H1 (cell line): ENCODE data around the gene TMEM135. TPM values are rescaled to one million over a fixed set of nuclear protein-coding genes. Genes with fewer than 3 reads are reported as not detected.

Source experiments
- CTCF ChIA-PET: fragments of 300-600 bp; sonication (Branson Sonifier 250); formaldehyde crosslinking; loops from one replicate; lab custom pipeline; 2021; ENCODE audit not compliant: partially characterized antibody; lab: Charles Lee
- POLR2A ChIA-PET: fragments of 300-600 bp; sonication (Branson Sonifier 250); formaldehyde crosslinking; loops from one replicate; lab custom pipeline; 2021; ENCODE audit warnings: inconsistent platforms; ENCODE audit not compliant: partially characterized antibody; lab: Charles Lee
- DNase-seq, 2 experiments: peaks; one replicate each; pipeline versions ENCODE4 v3.0.0 to v3.0.0-alpha.2; 2010 to 2022; ENCODE audit warnings: low spot score in 2 of 2, low read depth in 1 of 2, mixed read lengths in 1 of 2
- FAIRE-seq: peaks from 2 replicates; lab custom pipeline; 2011; peaks lifted over from hg19 to GRCh38; lab: Jason Lieb, UNC
- H2AFZ ChIP-seq: 2 replicates; pipeline ENCODE4 v1.8.1; 2012; ENCODE audit warnings: low read length, inconsistent platforms
- H2AK5ac ChIP-seq: 2 replicates; pipeline ENCODE4 v1.6.1; 2013; ENCODE audit warnings: low read depth, low read length
- H2BK120ac ChIP-seq: replicated peaks from 2 replicates; pipeline ENCODE3; 2013; ENCODE audit warnings: low read depth, low read length, inconsistent platforms
- H2BK12ac ChIP-seq: 2 replicates; pipeline ENCODE4 v1.6.1; 2013; ENCODE audit warnings: low read depth, low read length
- H2BK15ac ChIP-seq: 2 replicates; pipeline ENCODE4 v1.6.1; 2013; ENCODE audit warnings: low read length
- H2BK20ac ChIP-seq: 2 replicates; pipeline ENCODE4 v1.6.1; 2013; ENCODE audit warnings: low read length
- H2BK5ac ChIP-seq: 2 replicates; pipeline ENCODE4 v1.6.1; 2013; ENCODE audit warnings: low read depth, low read length
- H3K14ac ChIP-seq: 2 replicates; pipeline ENCODE4 v1.6.1; 2013; ENCODE audit warnings: inconsistent platforms; ENCODE audit not compliant: insufficient read length
- H3K18ac ChIP-seq: 2 replicates; pipeline ENCODE4 v1.6.1; 2013; ENCODE audit warnings: low read length; ENCODE audit errors: extremely low read depth
- H3K23ac ChIP-seq: 2 replicates; pipeline ENCODE4 v1.6.1; 2013; ENCODE audit warnings: inconsistent platforms; ENCODE audit not compliant: insufficient read length
- H3K23me2 ChIP-seq: 2 replicates; pipeline ENCODE4 v1.6.1; 2013; ENCODE audit warnings: low read depth, low read length
- H3K27ac ChIP-seq: 2 replicates; pipeline ENCODE4 v1.6.1; 2011; ENCODE audit warnings: low read depth, low read length, inconsistent platforms
- H3K27me3 ChIP-seq, 4 experiments: replicated peaks in 1 of 4; 1 replicate in 1 of 4; 2 replicates in 3 of 4; pipeline versions ENCODE4 v1.6.1 to v1.8.1; 2011 to 2013; ENCODE audit warnings: low read length in 3 of 4, mild to moderate bottlenecking in 3 of 4, inconsistent platforms in 2 of 4, mixed read lengths in 2 of 4, moderate library complexity in 1 of 4; ENCODE audit not compliant: control insufficient read depth in 3 of 4, insufficient read depth in 3 of 4; ENCODE audit errors: extremely low read depth in 1 of 4
- H3K36me3 ChIP-seq, 4 experiments: 2 replicates each; pipeline versions ENCODE4 v1.6.1 to v1.8.1; 2011 to 2013; ENCODE audit warnings: mild to moderate bottlenecking in 4 of 4, low read length in 3 of 4, moderate library complexity in 2 of 4, control low read depth in 1 of 4, inconsistent platforms in 1 of 4; ENCODE audit not compliant: insufficient read depth in 4 of 4, control insufficient read depth in 2 of 4
- H3K4ac ChIP-seq: replicated peaks from 2 replicates; pipeline ENCODE3; 2013; ENCODE audit warnings: low read length, low read depth, mixed read lengths, inconsistent platforms; ENCODE audit not compliant: insufficient read length
- H3K4me1 ChIP-seq, 4 experiments: replicated peaks in 1 of 4; 1 replicate in 1 of 4; 2 replicates in 3 of 4; pipeline versions ENCODE4 v1.6.1 to v1.8.1; 2011 to 2013; ENCODE audit warnings: low read length in 3 of 4, inconsistent platforms in 2 of 4, mixed read lengths in 1 of 4; ENCODE audit not compliant: insufficient read depth in 4 of 4, control insufficient read depth in 3 of 4
- H3K4me2 ChIP-seq, 2 experiments: 2 replicates each; pipeline versions ENCODE4 v1.6.1 to v1.8.1; 2011 to 2013; ENCODE audit warnings: low read depth in 2 of 2, low read length in 2 of 2, control low read depth in 1 of 2, inconsistent platforms in 1 of 2, mild to moderate bottlenecking in 1 of 2; ENCODE audit not compliant: insufficient read depth in 1 of 2
- H3K4me3 ChIP-seq, 4 experiments: fragments of 200-600, 300-600 bp in 1 of 4; sonication (generic), shearing (Covaris generic), sonication (Bioruptor Twin) in 1 of 4; 2 replicates each; pipeline versions ENCODE4 v1.5.1 to v1.8.1; 2011 to 2016; ENCODE audit warnings: low read length in 4 of 4, low read depth in 3 of 4, control low read depth in 2 of 4, inconsistent platforms in 2 of 4, mild to moderate bottlenecking in 2 of 4, mixed read lengths in 1 of 4, moderate library complexity in 1 of 4; ENCODE audit not compliant: insufficient read depth in 2 of 4; ENCODE audit errors: extremely low read depth in 1 of 4
- H3K56ac ChIP-seq: replicated peaks from 2 replicates; pipeline ENCODE3; 2013; ENCODE audit warnings: low read depth, mild to moderate bottlenecking, mixed read lengths, low read length, inconsistent platforms; ENCODE audit not compliant: insufficient read length
- H3K79me1 ChIP-seq: 2 replicates; pipeline ENCODE4 v1.6.1; 2013; ENCODE audit warnings: low read depth, low read length, control low read depth
- H3K79me2 ChIP-seq, 2 experiments: 2 replicates each; pipeline versions ENCODE4 v1.6.1 to v1.8.1; 2012 to 2013; ENCODE audit warnings: low read length in 2 of 2, mild to moderate bottlenecking in 2 of 2, inconsistent platforms in 1 of 2; ENCODE audit not compliant: insufficient read depth in 2 of 2, control insufficient read depth in 1 of 2
- H3K9ac ChIP-seq, 4 experiments: replicated peaks in 1 of 4; 1 replicate in 1 of 4; 2 replicates in 3 of 4; pipeline versions ENCODE4 v1.6.1 to v1.8.1; 2011 to 2013; ENCODE audit warnings: low read depth in 3 of 4, low read length in 3 of 4, control low read depth in 2 of 4, mild to moderate bottlenecking in 2 of 4, moderate library complexity in 2 of 4, inconsistent platforms in 1 of 4; ENCODE audit errors: extremely low read depth in 1 of 4
- H3K9me3 ChIP-seq, 2 experiments: 2 replicates each; pipeline versions ENCODE4 v1.6.1 to v1.8.1; 2012 to 2013; ENCODE audit warnings: mild to moderate bottlenecking in 2 of 2, moderate library complexity in 2 of 2, control low read depth in 1 of 2, inconsistent platforms in 1 of 2, low read depth in 1 of 2, low read length in 1 of 2, mixed read lengths in 1 of 2; ENCODE audit not compliant: insufficient read depth in 2 of 2
- H4K20me1 ChIP-seq, 2 experiments: replicated peaks in 1 of 2; 2 replicates each; pipeline versions ENCODE3 to v1.8.1; 2011 to 2013; ENCODE audit warnings: inconsistent platforms in 2 of 2, low read length in 2 of 2, mild to moderate bottlenecking in 1 of 2; ENCODE audit not compliant: insufficient read depth in 2 of 2, control insufficient read depth in 1 of 2
- H4K5ac ChIP-seq: 2 replicates; pipeline ENCODE4 v1.6.1; 2013; ENCODE audit warnings: low read length, low read depth, mixed read lengths, inconsistent platforms; ENCODE audit not compliant: insufficient read length
- H4K8ac ChIP-seq: 2 replicates; pipeline ENCODE4 v1.8.0; 2013; ENCODE audit warnings: mild to moderate bottlenecking, moderate library complexity, low read length, inconsistent platforms; ENCODE audit not compliant: insufficient read depth; ENCODE audit errors: extremely low read depth
- H4K91ac ChIP-seq: replicated peaks from 2 replicates; pipeline ENCODE3; 2013; ENCODE audit warnings: low read length, mixed read lengths, inconsistent platforms; ENCODE audit not compliant: insufficient read length
- POLR2A ChIP-seq, 2 experiments: IDR thresholded peaks; 1 replicate in 1 of 2; 2 replicates in 1 of 2; pipeline ENCODE4 v1.6.1; 2011; ENCODE audit warnings: low read depth in 2 of 2, low read length in 2 of 2, mild to moderate bottlenecking in 2 of 2; ENCODE audit errors: control extremely low read depth in 1 of 2
- SIX5 ChIP-seq: IDR thresholded peaks from 2 replicates; pipeline ENCODE4 v1.6.1; 2011; ENCODE audit warnings: mild to moderate bottlenecking, low read depth, low read length
- SP2 ChIP-seq: IDR thresholded peaks from 2 replicates; pipeline ENCODE4 v1.6.1; 2012; ENCODE audit warnings: mild to moderate bottlenecking, low read length, inconsistent platforms
- WGBS, 2 experiments: shearing (Covaris generic) in 1 of 2; methylation state at CpG; one replicate each; pipeline versions ENCODE4 v1.1.6 to v1.1.7; 2013 to 2015; ENCODE audit warnings: low lambda C conversion rate in 2 of 2, mixed read lengths in 2 of 2, inconsistent platforms in 1 of 2, low coverage in 1 of 2, missing lambda C conversion rate in 1 of 2; ENCODE audit not compliant: insufficient replicate concordance in 2 of 2, insufficient coverage in 1 of 2, insufficient read length in 1 of 2; ENCODE audit errors: extremely low coverage in 1 of 2, missing lambda C conversion rate in 1 of 2; 5-methylcytosine and 5-hydroxymethylcytosine counted together
- polyA plus RNA-seq, 7 experiments: library from polyadenylated mRNA; depleted of rRNA in 3 of 7; stranded (reverse) in 5 of 7; unstranded in 2 of 7; fragments of >200 nt in 5 of 7; fragments of 200-250 nt in 2 of 7; gene quantifications; 1 replicate in 5 of 7; 2 replicates in 1 of 7; 4 replicates in 1 of 7; pipeline versions ENCODE4 v1.2.1 to v1.2.3, GENCODE V29; 2011 to 2013; ENCODE audit warnings: missing spikeins in 2 of 7, mixed read lengths in 2 of 7
- total RNA-seq: library from RNA; stranded (reverse); fragmentation: NEBNext Ultra II Directional; extraction: Animal tissue kit (Norgen Biotek cat#: 25700); gene quantifications from 2 replicates; pipeline ENCODE4 v1.2.1, GENCODE V29; 2021
- TF ChIP-seq, protein P1 (sequence below): IDR thresholded peaks from 2 replicates; pipeline ENCODE4 v1.6.1; 2012; ENCODE audit warnings: low read length, inconsistent platforms

TMEM135 gene
- total and polyA plus RNA-seq, 2 of the 8 experiments (the other 6 are each of a cell fraction or from before 2014, with no cell fraction given): 9.3 to 31.3 TPM

DNA sequence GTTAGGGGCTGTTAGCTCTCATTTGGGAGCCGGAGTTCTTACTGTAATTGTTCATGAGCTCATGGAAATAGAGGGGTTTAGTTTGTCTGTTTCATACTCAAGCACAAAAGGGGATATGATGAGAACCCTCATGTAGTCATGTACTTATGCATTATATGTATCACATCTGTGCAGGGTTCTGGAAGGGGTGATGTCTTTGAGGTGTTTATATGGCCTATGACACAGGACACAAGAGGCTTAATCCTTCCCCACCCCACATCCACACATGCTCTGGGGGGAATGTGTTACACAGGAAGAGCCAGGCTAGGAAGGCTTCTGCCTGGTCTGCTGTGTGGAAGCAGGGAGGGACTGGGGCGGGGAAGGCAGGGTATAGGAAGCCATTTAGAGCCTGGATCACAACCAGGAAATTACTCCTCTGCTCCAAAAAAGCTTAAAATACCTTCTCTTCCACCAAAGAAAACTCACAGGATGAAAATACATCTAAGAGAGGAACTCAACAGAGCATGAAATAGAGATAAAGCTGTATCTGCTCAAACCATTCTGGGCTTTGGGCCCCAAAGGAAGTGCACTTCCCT lies 316.1 kb downstream of the TMEM135 start:
- Histone ChIP-seq H3K14ac (no peak overlapping the region), H3K56ac (no peak overlapping the region), H3K4me3 (no peak overlapping the region), H3K4me2 (no peak overlapping the region), H2BK5ac (no peak overlapping the region), H3K4ac (no peak overlapping the region), H3K23ac (no peak overlapping the region), H2BK20ac (no peak overlapping the region), H3K79me2 (no peaks in the 10 kb centered on the region), H3K79me1 (no peaks in the 10 kb centered on the region), H3K27me3 (no peaks in the 10 kb centered on the region), H3K36me3 (no peaks in the 10 kb centered on the region), H4K20me1 (no peaks in the 10 kb centered on the region), H2AFZ (no peak overlapping the region), H3K18ac (no peak overlapping the region), H3K4me1 (no peaks in the 10 kb centered on the region), H3K9ac (no peak overlapping the region), H2BK12ac (no peak overlapping the region), H4K8ac (no peak overlapping the region), H4K91ac (no peak overlapping the region), H2BK120ac (no peak overlapping the region), H3K9me3 (no peaks in the 10 kb centered on the region), H2AK5ac (no peak overlapping the region), H4K5ac (no peak overlapping the region), H3K23me2 (no peaks in the 10 kb centered on the region), H2BK15ac (no peak overlapping the region), H3K27ac (no peak overlapping the region)
- no peak for DNase-seq
- WGBS, 2 experiments: 71% methylated on average over 2 of the region's 2 CpGs; no CpG with 5 or more reads in 1 of the 2 experiments
- no peak for FAIRE-seq
- TF ChIP-seq POLR2A (IDR thresholded peaks at IDR 0.05; ENCODE audit: control extremely low read depth in 1 of 2, low read depth in 2 of 2, low read length in 2 of 2) (no peak), SIX5 (no peak), SP2 (no peak)
- TF ChIP-seq, protein P1, sequence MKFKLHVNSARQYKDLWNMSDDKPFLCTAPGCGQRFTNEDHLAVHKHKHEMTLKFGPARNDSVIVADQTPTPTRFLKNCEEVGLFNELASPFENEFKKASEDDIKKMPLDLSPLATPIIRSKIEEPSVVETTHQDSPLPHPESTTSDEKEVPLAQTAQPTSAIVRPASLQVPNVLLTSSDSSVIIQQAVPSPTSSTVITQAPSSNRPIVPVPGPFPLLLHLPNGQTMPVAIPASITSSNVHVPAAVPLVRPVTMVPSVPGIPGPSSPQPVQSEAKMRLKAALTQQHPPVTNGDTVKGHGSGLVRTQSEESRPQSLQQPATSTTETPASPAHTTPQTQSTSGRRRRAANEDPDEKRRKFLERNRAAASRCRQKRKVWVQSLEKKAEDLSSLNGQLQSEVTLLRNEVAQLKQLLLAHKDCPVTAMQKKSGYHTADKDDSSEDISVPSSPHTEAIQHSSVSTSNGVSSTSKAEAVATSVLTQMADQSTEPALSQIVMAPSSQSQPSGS: no peak
- CTCF ChIA-PET: interaction anchor here (0.6 to 6.0 kb wide), 24 partner anchors 9 to 663 kb away, joined by 3 to 192 read pairs (median 5); no protein-coding TSS in a partner anchor
- POLR2A ChIA-PET: no interaction called here
